Measurements from ENCODE around the gene NDRG2. TPM values are rescaled to one million over a fixed set of nuclear protein-coding genes. Genes with fewer than 3 reads are reported as not detected.
A peak's percentile ranks its signal among the peaks of the same experiment; 100 is the strongest.

Gene NDRG2
- polyA plus RNA-seq, 1 experiment: 1.0 TPM

DNA sequence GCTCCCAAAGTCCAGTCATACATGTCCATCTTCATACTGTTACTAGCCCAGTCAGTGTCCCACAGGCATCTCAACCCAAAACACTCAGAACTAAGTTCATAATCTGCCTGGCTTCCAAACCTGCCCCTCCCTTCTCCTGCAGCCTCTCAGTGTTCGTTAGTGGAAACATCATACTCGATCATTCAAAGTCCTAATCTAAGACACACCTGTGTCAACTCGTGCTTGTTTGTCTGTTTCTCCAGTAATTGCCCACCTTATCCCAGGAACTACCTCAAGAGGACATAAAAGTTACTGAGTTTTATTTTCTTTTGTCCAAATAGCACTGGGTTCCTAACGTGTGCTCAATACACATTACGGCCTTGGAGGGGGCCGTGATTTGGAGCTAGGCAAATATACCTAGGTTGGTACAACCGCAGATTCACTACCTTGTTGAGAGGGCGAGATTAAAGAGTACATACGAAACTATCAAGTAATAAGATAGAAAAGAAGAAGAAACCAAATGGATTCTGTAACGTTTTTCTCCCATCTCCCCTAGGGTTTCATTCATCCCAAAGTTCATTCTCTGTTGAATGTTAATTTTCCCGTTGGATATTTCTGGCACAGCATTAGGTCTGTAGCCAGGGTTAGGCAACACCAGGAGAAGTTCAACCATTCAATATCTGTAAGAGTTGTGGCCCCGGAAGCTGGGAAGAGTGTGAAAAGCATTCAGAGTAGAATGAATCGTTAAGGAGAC lies 35.9 kb upstream of the NDRG2 start:
- ChIA-PET POLR2A (no interaction called here), CTCF (interaction anchor here (1.6 to 3.1 kb wide), 4 partner anchors 10 to 56 kb away, joined by 6 to 38 read pairs (median 9); no protein-coding TSS in a partner anchor)
- no peaks in the 10 kb centered on the region for H3K27me3 ChIP-seq (ENCODE audit: control insufficient read depth, insufficient read depth, low read length)
- H3K27ac ChIP-seq (ENCODE audit: low read depth, low read length): no peak overlapping the region
- no peak overlapping the region for H3K4me3 ChIP-seq (ENCODE audit: low read depth, low read length)
- H3K9me3 ChIP-seq (ENCODE audit: control insufficient read depth, insufficient read depth, low read length): no peaks in the 10 kb centered on the region
- TF ChIP-seq, protein P1, sequence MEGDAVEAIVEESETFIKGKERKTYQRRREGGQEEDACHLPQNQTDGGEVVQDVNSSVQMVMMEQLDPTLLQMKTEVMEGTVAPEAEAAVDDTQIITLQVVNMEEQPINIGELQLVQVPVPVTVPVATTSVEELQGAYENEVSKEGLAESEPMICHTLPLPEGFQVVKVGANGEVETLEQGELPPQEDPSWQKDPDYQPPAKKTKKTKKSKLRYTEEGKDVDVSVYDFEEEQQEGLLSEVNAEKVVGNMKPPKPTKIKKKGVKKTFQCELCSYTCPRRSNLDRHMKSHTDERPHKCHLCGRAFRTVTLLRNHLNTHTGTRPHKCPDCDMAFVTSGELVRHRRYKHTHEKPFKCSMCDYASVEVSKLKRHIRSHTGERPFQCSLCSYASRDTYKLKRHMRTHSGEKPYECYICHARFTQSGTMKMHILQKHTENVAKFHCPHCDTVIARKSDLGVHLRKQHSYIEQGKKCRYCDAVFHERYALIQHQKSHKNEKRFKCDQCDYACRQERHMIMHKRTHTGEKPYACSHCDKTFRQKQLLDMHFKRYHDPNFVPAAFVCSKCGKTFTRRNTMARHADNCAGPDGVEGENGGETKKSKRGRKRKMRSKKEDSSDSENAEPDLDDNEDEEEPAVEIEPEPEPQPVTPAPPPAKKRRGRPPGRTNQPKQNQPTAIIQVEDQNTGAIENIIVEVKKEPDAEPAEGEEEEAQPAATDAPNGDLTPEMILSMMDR (IDR thresholded peaks at IDR 0.05; ENCODE audit: low read depth, low read length): no peak
- DNase-seq (ENCODE audit: low read depth, low spot score): no peak

DNA sequence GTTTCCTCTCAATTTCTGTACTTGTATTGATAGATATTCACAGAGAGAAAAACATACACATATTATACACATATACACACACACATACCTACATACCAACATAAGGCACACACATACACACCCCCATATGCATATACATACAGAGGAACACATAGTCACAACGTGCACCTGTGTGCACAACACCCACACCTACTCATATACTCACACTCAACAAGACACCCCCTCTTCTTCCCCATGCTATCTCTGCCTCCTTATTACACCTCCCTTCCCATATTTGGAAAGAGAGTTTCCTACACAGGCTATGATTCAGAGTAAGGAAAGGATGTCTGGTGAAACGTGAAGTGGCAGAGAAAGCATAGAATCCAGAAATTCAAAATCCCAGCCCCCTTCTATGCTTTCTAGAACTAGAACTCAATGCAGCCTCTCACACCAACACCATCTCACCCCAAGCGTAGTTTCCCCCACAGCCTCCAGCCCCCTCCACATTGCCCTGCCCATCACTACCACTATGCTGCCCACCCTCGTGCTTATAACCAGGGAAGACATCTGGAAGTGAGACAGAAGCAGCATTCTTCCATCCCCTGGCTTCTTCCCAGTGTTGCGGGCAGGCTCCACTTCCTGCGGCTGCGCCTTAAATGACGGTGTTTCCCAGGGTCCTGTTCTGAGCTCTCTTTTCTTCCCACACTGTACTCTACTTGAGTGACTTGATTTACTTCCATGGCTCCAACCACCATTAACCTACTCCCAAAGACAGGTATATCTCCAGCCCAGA lies 35.2 kb upstream of the NDRG2 start:
- Histone ChIP-seq H3K27ac (ENCODE audit: low read depth, low read length) (no peak overlapping the region), H3K4me3 (ENCODE audit: low read depth, low read length) (no peak overlapping the region), H3K27me3 (ENCODE audit: control insufficient read depth, insufficient read depth, low read length) (no peaks in the 10 kb centered on the region), H3K9me3 (ENCODE audit: control insufficient read depth, insufficient read depth, low read length) (no peaks in the 10 kb centered on the region)
- no peak for DNase-seq (ENCODE audit: low read depth, low spot score)
- ChIA-PET POLR2A (no interaction called here), CTCF (interaction anchor here (1.4 to 2.8 kb wide), 4 partner anchors 8 to 55 kb away, joined by 8 to 14 read pairs (median 9); no protein-coding TSS in a partner anchor)
- TF ChIP-seq, protein P1 (IDR thresholded peaks at IDR 0.05; ENCODE audit: low read depth, low read length): no peak

DNA sequence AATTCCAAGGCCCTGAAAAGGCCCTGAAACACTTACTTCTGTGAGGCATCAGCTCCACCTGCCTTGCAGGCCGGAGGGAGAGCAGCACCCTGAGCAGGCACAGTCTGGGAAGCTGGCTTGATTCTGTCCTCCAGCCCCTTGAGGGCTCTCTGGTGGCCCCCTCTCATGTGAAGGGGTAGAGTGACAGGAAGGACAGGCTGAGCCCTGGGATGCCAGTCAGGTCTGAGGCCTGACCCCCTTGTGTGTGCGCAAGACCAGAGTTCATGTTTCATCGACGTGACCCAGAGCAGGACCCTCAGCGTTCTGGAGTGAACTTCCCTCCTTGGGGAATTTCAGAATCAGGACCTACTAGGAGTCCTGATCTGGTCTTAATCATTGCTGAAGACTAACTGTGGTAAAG lies 34.0 kb upstream of the NDRG2 start:
- no peak for DNase-seq (ENCODE audit: low read depth, low spot score)
- H3K4me3 ChIP-seq (ENCODE audit: low read depth, low read length): no peak overlapping the region
- POLR2A ChIA-PET: no interaction called here
- CTCF ChIA-PET: interaction anchor here (1.4 to 2.2 kb wide), 2 partner anchors 10 to 44 kb away, joined by 8 to 14 read pairs; no protein-coding TSS in a partner anchor
- TF ChIP-seq, protein P1 (IDR thresholded peaks at IDR 0.05; ENCODE audit: low read depth, low read length): no peak
- no peak overlapping the region for H3K27ac ChIP-seq (ENCODE audit: low read depth, low read length)
- H3K9me3 ChIP-seq (ENCODE audit: control insufficient read depth, insufficient read depth, low read length): no peaks in the 10 kb centered on the region
- H3K27me3 ChIP-seq (ENCODE audit: control insufficient read depth, insufficient read depth, low read length): no peaks in the 10 kb centered on the region

DNA sequence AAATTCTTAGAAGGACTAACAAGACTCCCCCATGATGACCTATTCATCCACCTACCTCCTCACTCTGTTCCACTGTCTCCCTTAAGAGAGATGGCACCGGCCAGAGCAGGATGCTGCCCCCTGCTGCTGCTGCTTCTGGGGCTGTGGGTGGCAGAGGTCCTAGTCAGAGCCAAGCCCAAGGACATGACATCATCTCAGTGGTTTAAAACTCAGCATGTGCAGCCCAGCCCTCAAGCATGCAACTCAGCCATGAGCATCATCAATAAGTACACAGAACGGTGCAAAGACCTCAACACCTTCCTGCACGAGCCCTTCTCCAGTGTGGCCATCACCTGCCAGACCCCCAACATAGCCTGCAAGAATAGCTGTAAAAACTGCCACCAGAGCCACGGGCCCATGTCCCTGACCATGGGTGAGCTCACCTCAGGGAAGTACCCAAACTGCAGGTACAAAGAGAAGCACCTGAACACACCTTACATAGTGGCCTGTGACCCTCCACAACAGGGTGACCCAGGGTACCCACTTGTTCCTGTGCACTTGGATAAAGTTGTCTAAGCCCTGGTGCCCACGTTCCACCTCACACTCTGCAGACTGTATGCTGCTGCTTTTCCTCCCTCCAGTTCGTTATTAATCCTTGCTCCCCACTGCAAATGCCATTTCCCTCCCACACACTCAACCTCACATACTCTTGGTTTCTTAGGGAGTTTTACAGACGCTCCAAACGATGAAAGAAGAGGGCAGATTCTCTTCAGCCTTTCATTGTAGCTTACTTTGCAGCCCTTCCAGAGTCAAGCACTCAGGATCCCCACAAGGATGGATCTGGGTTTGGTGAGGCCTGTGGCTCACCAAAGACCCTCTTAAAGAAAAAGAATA lies 33.2 kb upstream of the NDRG2 start, which contains the start of gene RNASE8:
Gene RNASE8 (plus strand): TSS at position 20 of the 873 bp plus-strand sequence. CDS start 71 bp downstream, at position 91.
- TF ChIP-seq, protein P1 (IDR thresholded peaks at IDR 0.05; ENCODE audit: low read depth, low read length): peak; percentile 32
- no peak within 1 kb of the TSS for H3K4me3 ChIP-seq (ENCODE audit: low read depth, low read length)
- ChIA-PET POLR2A (no interaction called here), CTCF (interaction anchor here (0.7 to 2.2 kb wide), 4 partner anchors 10 to 45 kb away, joined by 3 to 14 read pairs (median 6); no protein-coding TSS in a partner anchor)
- H3K27ac ChIP-seq (ENCODE audit: low read depth, low read length): peak within 1 kb of the TSS; percentile 52
- DNase-seq (ENCODE audit: low read depth, low spot score): no peak
- H3K9me3 ChIP-seq (ENCODE audit: control insufficient read depth, insufficient read depth, low read length): no peaks in the 10 kb centered on the region
- no peaks in the 10 kb centered on the region for H3K27me3 ChIP-seq (ENCODE audit: control insufficient read depth, insufficient read depth, low read length)
